ENCODE results near the gene DELE1.
A peak's percentile ranks its signal among the peaks of the same experiment; 100 is the strongest.

Gene DELE1

DNA sequence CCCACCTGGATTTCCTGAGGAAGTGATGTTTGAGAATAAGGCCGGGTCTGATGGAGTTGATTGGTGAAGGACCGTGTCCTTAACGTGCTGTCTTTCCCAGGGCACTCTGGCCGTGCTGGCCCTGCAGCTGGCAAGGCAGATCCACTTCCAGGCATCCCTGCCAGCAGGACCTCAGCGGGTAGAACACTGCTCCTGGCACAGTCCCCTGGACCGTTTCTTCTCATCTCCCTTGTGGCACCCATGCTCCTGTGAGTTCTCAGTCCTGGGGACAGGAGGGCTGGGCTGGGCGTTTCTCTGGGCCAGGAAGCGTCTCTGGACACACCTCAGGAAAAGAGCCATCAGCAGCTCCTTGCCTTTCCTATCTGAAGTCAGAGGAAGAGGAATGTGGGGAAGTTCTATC is 4.4 kb downstream of the DELE1 start:
- DNase-seq = no peak

- DNase-seq = no peak
Measured at GRCh38 chr5:141929398-141930058, 5.9 kb downstream of the DELE1 start.

DNA sequence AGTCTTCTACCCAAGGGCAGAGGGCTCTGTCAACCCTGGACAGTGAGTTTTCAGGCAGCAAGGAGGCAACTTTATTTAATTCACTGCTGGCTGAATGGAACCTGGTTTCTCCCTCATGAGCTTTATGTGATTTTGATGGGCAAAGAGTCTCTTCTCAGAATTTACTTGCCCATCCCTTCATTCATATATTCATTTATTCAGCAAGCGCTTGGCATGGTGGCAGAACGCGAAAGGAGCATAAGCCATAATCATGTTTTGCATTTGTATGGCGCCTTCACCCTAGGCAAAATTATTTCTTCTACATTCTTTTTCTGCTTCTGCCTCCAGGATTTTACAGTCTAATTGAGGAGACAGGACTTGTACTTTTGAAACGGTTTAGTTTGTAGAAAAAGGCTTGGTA is 8.0 kb downstream of the DELE1 start:
- no peak for DNase-seq

GRCh38 chr5:141933151-141933550 is 9.5 kb downstream of the DELE1 start:
- no peak for DNase-seq

- DNase-seq = no peak
Measured at GRCh38 chr5:141934099-141934844, 10.6 kb downstream of the DELE1 start.

GRCh38 chr5:141935538-141935937 is 11.9 kb downstream of the DELE1 start:
- no peak for DNase-seq

- no peak for DNase-seq
Measured at GRCh38 chr5:141940695-141941271, 17.1 kb downstream of the DELE1 start.

- DNase-seq = no peak
Measured at GRCh38 chr5:141941307-141941706, 17.6 kb downstream of the DELE1 start.

DNA sequence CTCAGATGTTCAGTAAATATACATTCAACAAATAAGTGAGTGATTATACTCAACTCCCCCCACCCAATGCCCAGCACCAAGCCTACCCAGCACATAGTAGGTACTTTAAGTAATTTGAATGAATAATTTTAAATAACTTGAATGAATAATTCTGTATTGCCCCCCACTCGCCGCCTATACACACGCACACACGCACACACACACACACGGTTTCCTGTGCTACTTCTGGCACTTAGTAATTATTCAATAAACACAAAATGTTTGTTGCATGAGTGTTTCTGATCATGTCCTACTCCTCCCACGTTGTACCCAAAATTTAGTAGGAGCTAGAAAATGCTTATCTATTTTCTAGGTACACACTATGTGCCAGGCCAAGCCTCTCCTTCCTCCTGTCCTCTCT is 18.1 kb downstream of the DELE1 start:
- DNase-seq = no peak

- no peak for DNase-seq
Measured at GRCh38 chr5:141942185-141942857, 18.6 kb downstream of the DELE1 start.

DNA sequence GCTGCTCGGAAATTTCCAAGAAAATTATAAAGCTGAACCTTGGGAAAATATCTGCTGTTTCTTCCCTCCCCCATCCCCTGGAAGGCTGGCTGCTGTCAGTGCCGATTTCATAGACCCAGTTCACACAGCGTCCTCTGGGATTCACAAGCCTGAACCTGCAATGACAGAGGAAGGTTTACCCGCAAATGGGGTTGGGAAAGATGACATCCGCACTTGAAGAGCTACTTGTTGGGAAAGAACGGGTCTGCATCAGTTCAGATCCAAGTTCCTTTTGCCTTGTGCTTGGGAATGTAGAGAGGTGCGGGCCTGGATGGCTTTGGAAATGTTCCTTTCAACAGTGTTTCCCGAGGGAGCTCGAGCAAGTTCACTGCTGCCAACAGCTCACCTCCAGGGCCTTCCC is 20.4 kb downstream of the DELE1 start:
- no peak for DNase-seq

DNA sequence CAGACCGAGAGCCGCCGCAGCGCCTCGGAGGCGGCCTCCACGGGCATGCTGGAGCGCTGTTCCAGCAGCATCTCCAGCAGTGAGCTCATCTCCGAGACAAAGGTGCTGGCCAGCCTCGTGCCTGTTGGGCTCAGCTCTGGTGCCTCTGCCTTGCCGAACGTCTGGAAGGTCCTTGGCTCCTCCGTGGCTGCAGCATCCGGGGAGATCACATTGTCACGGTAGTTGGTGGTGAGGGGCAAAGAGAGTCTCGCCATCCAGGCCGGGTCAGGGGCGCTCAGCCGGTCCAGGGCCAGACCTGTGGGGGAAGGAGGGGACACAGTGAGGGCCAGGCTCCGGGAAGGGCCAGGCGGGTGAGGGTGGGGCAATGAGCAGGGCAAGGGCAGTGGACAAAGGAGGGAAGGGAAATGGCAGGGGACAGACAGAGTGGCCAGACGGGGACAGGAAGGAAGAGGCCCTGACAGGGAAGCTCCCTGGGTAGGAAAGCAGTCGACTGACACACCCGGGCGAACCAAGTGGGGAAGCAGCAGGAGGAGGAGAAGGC is 21.9 kb downstream of the DELE1 start:
- peak; percentile 23 for DNase-seq

- DNase-seq = no peak
Measured at GRCh38 chr5:141947316-141947715, 23.6 kb downstream of the DELE1 start.

DNA sequence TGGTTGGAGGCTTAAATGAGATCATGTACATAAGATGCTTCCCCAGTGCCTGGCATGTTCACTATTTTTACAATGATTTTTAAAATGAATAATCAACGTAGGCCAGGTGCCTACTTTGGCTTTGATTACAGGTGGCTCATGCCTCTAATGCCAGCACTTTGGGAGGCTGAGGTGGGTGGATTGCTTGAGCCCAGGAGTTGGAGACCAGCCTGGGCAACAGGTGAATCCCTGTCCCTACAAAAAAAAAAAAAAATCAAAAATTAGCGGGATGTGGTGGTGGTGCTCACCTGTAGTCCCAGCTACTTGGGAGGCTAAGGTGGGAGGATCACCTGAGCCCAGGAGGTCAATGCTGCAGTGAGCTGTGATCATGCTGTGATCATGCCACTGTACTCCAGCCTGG is 25.1 kb downstream of the DELE1 start:
- DNase-seq = no peak

- no peak for DNase-seq
Measured at GRCh38 chr5:141949511-141949910, 25.8 kb downstream of the DELE1 start.

GRCh38 chr5:141950207-141951005 is 26.7 kb downstream of the DELE1 start:
- no peak for DNase-seq

DNA sequence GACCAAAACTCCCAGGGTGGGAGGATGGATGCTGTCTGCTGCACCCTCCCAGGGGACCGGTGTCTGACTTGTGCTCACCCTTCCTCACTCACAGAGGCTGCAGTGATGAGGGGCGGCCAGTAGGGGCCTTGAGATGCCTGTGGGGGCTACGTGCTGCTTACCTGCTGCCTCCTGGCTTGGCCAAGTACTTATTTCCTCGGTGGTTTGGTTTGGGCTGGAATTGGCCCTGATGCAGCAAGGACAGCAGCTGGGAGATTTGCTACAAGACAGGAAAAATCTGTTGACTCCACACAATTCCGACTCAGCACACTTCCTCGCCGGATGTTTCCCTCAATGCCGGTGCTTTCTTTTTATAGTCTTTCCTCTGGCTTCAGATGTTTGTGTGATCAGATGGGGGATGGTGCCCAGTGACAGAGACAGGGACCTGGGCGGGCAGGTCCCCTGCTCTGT is 27.7 kb downstream of the DELE1 start:
- no peak for DNase-seq

DNA sequence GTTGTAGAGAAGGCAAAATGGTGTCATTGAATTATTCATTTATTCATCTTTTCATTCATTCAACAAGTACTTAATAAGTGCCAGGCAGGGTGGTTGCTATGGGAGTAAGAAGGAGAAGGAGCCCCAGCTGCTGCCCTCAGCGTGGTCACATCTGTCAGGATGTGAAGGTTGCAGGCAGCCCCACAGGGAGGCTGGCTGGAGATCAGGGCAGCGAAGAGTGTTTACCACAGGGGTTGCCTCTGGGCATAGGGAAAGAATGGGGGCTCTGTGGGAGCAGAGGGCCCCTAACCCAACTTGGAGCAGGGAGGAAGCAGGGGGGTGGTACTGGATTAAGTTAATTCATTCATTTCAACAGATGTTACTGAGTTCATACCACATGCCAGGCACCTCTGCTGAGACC is 28.3 kb downstream of the DELE1 start:
- no peak for DNase-seq

- DNase-seq = no peak
Measured at GRCh38 chr5:141954194-141954593, 30.5 kb downstream of the DELE1 start.

- DNase-seq = no peak
Measured at GRCh38 chr5:141957367-141957996, 33.8 kb downstream of the DELE1 start.

DNA sequence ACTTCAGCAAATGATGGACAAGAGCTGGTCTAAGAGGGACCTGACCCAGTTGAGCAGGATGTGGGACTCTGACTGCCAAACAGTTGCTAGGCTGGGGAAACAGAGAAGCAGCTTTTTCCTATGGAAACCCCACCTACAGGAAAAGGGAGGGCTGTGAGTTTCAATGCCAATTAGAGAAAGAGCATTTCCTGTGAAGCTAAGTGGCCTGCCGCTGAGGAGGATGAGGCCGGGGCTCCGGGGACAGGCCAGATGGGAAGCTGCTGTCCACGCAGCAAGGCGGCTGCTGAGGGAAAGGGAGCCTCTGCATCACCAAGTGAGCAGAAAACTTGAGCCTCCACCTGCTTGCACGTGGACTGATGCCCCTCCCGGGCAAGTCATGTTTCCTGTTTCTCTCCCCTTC is 34.4 kb downstream of the DELE1 start, which contains the start of gene PCDH12:
Gene PCDH12, minus strand, starts transcription at position 90 of the 400 bp plus-strand sequence. CDS start 351 bp downstream, outside the sequence.
- no peak for DNase-seq
